HUES48 (cell line): Measurements from ENCODE around the gene TSTD2.

Experiments used
- H3K27ac ChIP-seq: one replicate; pipeline ENCODE4 v1.7.0; 2013; ENCODE audit warnings: low read depth, low read length, inconsistent platforms
- H3K27me3 ChIP-seq: 2 replicates; pipeline ENCODE4 v1.6.1; 2013; ENCODE audit warnings: mild to moderate bottlenecking, low read length; ENCODE audit not compliant: control insufficient read depth, insufficient read depth
- H3K36me3 ChIP-seq: 2 replicates; pipeline ENCODE4 v1.6.1; 2013; ENCODE audit warnings: low read length; ENCODE audit not compliant: control insufficient read depth, insufficient read depth
- H3K4me1 ChIP-seq: 2 replicates; pipeline ENCODE4 v1.6.1; 2013; ENCODE audit warnings: mild to moderate bottlenecking, low read length; ENCODE audit not compliant: control insufficient read depth, insufficient read depth
- H3K4me3 ChIP-seq: 2 replicates; pipeline ENCODE4 v1.5.1; 2013; ENCODE audit warnings: mild to moderate bottlenecking, low read depth, low read length
- H3K9ac ChIP-seq: 2 replicates; pipeline ENCODE4 v1.6.1; 2013; ENCODE audit warnings: mild to moderate bottlenecking, low read depth, low read length, moderate library complexity
- H3K9me3 ChIP-seq: 2 replicates; pipeline ENCODE4 v1.6.1; 2013; ENCODE audit warnings: low read length; ENCODE audit not compliant: control insufficient read depth, insufficient read depth

Gene TSTD2

GRCh38 chr9:97561501-97561900 lies 71.7 kb downstream of the TSTD2 start:
- Histone ChIP-seq H3K27me3 (no peaks in the 10 kb centered on the region), H3K9ac (no peak overlapping the region), H3K9me3 (no peaks in the 10 kb centered on the region), H3K27ac (no peak overlapping the region), H3K4me1 (peaks cover 13% of the 10 kb centered on the region; the same call in 1 of the 2 replicates), H3K4me3 (no peak overlapping the region), H3K36me3 (no peaks in the 10 kb centered on the region)

DNA sequence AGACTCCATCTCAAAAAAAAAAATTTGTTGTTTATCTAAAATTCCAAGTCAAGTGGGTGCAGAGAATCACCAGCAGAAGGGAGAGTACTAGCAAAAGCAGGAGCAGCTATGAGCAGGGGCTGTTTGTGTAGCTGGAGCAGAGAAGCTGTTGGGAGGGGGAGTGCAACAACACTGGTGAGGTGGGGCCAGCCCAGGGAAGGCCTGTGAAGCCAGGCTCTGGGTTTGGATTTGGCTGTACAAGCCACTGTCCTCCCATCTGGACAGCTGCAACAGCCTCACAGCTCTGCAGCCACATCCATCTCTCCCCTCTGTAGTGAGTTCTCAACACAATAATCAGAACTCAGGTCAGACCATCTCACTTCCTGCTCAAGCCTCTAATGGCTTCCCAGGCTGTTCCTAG lies 72.3 kb downstream of the TSTD2 start:
- peaks cover 13% of the 10 kb centered on the region; the same call in 1 of the 2 replicates for H3K4me1 ChIP-seq
- no peak overlapping the region for H3K4me3 ChIP-seq
- no peaks in the 10 kb centered on the region for H3K27me3 ChIP-seq
- no peak overlapping the region for H3K9ac ChIP-seq
- no peaks in the 10 kb centered on the region for H3K9me3 ChIP-seq
- no peaks in the 10 kb centered on the region for H3K36me3 ChIP-seq
- H3K27ac ChIP-seq: no peak overlapping the region

DNA sequence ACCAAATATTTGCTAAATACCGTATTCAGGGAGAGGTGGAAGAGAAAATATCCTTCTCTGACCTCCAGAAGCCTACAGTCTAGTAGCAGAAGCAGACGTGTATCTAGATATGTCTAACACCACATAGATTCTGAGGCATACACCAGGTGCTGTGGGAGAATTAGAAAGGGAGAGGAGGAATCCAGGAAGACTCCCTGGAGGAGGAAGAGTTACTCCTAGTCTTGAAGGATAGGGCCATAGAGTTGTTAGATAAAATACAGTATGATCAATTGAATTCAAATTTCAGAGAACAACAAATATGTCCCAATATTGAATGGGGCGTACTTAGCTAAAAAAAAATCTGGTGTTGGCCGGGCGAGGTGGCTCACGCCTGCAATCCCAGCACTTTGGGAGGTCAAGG lies 73.0 kb downstream of the TSTD2 start:
- no peak overlapping the region for H3K9ac ChIP-seq
- H3K27me3 ChIP-seq: no peaks in the 10 kb centered on the region
- no peaks in the 10 kb centered on the region for H3K36me3 ChIP-seq
- peaks cover 13% of the 10 kb centered on the region; the same call in 1 of the 2 replicates for H3K4me1 ChIP-seq
- no peak overlapping the region for H3K4me3 ChIP-seq
- no peaks in the 10 kb centered on the region for H3K9me3 ChIP-seq
- no peak overlapping the region for H3K27ac ChIP-seq

DNA sequence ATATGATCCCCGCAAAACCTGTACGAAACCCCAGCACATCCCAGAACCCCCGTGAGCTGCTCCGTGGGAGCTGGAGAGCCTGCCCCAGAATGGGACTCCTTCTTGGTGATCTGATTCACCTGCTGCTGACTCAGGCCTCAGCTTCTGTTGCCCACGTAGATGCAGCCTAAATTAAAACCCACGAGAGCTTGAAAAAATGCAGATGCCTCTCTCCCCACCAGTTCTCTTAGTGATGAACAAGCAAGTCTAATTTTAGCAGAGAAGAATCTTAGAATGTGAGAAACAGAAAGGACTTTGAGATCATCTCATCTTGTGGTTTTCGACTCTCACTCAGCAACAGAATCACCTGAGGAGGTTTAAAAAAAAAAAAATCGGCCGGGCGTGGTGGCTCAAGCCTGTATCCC lies 74.1 kb downstream of the TSTD2 start:
- H3K9me3 ChIP-seq: no peaks in the 10 kb centered on the region
- H3K4me1 ChIP-seq: 0 out of 2 replicates have a peak, but pooled peaks cover 5% of the 10 kb centered on the region
- H3K36me3 ChIP-seq: no peaks in the 10 kb centered on the region
- no peaks in the 10 kb centered on the region for H3K27me3 ChIP-seq
- no peak overlapping the region for H3K4me3 ChIP-seq
- no peak overlapping the region for H3K9ac ChIP-seq
- H3K27ac ChIP-seq: no peak overlapping the region

DNA sequence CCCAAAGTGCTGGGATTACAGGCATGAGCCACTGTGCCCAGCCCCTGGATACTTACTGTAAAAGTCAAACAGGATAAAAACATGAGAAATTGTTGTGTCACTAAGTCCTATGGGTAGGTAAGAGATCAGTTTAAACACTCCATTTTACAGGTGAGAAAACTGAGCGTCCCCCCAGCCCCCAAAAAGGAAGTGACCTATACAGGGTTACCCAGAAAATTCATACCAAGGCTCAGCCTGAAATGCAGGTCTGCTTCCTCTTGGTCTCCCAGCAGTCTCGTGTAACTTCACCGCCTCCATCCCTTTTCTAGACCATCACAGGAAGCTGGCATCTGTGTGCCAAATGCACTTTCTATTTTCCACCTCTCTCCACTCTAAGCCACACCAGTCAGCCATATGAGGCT lies 74.5 kb downstream of the TSTD2 start:
- Histone ChIP-seq H3K4me1 (0 out of 2 replicates have a peak, but pooled peaks cover 5% of the 10 kb centered on the region), H3K9me3 (no peaks in the 10 kb centered on the region), H3K4me3 (no peak overlapping the region), H3K27ac (no peak overlapping the region), H3K36me3 (no peaks in the 10 kb centered on the region), H3K27me3 (no peaks in the 10 kb centered on the region), H3K9ac (no peak overlapping the region)

GRCh38 chr9:97557606-97558095 lies 75.5 kb downstream of the TSTD2 start:
- Histone ChIP-seq H3K4me1 (0 out of 2 replicates have a peak, but pooled peaks cover 5% of the 10 kb centered on the region), H3K9ac (no peak overlapping the region), H3K27ac (no peak overlapping the region), H3K9me3 (no peaks in the 10 kb centered on the region), H3K27me3 (no peaks in the 10 kb centered on the region), H3K4me3 (no peak overlapping the region), H3K36me3 (no peaks in the 10 kb centered on the region)

DNA sequence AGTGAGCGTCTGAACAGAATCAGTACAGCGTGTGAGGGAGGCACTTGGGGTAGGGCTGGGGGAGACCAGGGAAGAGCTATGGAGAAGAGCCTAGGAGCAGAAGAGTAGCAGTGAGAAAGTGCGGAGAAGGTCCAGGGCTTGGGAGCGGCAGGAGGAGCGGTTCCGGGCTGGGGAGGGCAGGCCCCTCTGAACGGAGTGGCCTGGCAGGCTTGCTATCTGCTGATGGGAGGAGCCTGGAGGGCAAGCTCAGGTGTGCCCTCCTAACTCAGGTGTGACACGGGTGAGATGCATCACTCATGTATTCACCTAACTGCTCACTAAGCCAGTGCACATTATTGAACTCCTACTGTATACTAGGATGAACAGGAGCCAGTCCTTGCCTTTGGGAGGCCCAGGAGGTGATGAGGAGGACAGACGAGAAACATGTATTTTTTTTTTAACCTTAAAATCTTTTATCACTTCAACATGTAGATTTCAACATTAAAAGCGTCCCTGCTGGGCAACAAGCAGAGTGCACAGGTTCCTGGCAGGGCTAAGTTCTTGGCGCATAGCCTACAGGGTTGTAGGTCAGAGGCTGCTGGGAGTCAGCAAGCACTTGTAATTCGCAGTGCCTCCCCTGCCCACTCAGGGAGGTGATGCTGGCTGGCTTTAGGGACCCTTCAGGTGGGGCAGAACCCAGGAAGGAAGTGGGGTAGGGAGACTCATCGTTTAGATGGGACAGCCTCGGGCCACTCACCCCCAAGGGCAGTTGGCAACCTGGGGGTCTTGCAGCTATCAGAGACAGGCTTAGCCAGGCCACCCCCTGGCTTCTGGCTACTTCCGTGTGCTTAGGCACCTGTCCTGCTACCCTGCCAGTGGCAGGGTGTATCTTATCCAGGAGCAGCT lies 76.2 kb downstream of the TSTD2 start:
- Histone ChIP-seq H3K36me3 (no peaks in the 10 kb centered on the region), H3K27ac (no peak overlapping the region), H3K27me3 (no peaks in the 10 kb centered on the region), H3K9me3 (no peaks in the 10 kb centered on the region), H3K4me3 (no peak overlapping the region), H3K9ac (no peak overlapping the region), H3K4me1 (0 out of 2 replicates have a peak, but pooled peaks cover 5% of the 10 kb centered on the region)

- H3K4me1 ChIP-seq: 0 out of 2 replicates have a peak, but pooled peaks cover 5% of the 10 kb centered on the region
- H3K9me3 ChIP-seq: no peaks in the 10 kb centered on the region
- H3K27me3 ChIP-seq: no peaks in the 10 kb centered on the region
Observed at GRCh38 chr9:97556036-97556720, 77.0 kb downstream of the TSTD2 start.

GRCh38 chr9:97555164-97555563 lies 78.0 kb downstream of the TSTD2 start:
- H3K4me3 ChIP-seq: no peak overlapping the region
- H3K36me3 ChIP-seq: no peaks in the 10 kb centered on the region
- no peaks in the 10 kb centered on the region for H3K9me3 ChIP-seq
- no peak overlapping the region for H3K9ac ChIP-seq
- 0 out of 2 replicates have a peak, but pooled peaks cover 5% of the 10 kb centered on the region for H3K4me1 ChIP-seq
- H3K27me3 ChIP-seq: no peaks in the 10 kb centered on the region
- H3K27ac ChIP-seq: no peak overlapping the region

More at GRCh38 chr9:97556036-97556720, 77.0 kb downstream of the TSTD2 start:
- no peak overlapping the region for H3K9ac ChIP-seq
- no peak overlapping the region for H3K4me3 ChIP-seq
- H3K36me3 ChIP-seq: no peaks in the 10 kb centered on the region
- H3K27ac ChIP-seq: no peak overlapping the region

DNA sequence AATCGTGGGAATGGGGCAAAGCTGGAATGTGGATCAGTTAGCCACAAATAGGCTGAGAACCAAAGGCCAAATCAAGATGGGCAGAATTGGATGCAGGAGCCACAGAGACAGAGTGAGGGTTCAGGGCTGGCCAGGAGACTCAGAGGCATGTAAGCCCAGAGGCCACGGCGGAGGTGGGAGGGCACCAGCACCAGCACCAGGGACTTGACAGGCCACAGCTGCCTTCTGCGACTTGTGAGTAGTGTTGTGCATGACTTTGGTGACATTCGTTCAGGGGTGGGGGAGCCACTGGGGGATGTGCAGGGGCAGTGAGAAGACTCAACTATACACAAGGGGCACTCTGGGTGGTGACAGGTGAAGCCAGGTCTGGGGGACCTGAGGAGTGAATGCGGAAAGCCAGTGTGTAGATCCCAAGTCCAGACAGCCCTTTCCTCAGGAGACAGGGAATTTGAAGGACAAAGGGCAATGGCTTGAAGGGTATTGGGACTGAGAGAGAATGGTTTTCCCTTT lies 78.5 kb downstream of the TSTD2 start:
- Histone ChIP-seq H3K4me1 (0 out of 2 replicates have a peak, but pooled peaks cover 5% of the 10 kb centered on the region), H3K4me3 (no peak overlapping the region), H3K9ac (no peak overlapping the region), H3K36me3 (no peaks in the 10 kb centered on the region), H3K27me3 (no peaks in the 10 kb centered on the region), H3K9me3 (no peaks in the 10 kb centered on the region), H3K27ac (no peak overlapping the region)
